ENCODE data around the gene TMEM139. TPM values are rescaled to one million over a fixed set of nuclear protein-coding genes. Genes with fewer than 3 reads are reported as not detected.

TMEM139 gene
- total RNA-seq, 2 donors from 2014 or later, result 18.4 to 27.2 TPM

DNA sequence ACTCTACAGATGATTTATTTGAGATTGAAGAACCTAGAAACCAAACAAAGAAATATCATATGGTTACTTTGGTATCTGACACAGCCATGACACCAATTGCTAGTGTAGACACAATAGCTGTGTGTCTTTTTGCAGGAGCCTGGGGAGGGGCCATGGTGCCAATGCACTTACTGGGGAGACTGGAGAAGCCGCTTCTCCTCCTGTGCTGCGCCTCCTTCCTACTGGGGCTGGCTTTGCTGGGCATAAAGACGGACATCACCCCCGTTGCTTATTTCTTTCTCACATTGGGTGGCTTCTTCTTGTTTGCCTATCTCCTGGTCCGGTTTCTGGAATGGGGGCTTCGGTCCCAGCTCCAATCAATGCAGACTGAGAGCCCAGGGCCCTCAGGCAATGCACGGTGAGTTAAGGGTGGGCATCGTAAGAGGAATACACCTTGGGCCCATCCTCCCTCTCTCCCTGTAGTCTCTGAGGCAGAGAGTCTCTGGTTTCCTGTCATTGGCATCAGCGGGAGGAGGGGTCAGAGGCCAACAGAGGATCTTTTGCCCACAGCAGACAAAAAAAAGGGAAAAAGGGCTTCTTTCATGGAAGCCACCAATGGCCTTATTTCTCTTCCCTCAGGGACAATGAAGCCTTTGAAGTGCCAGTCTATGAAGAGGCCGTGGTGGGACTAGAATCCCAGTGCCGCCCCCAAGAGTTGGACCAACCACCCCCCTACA is 1.2 kb downstream of the TMEM139 start:
- DNase-seq, result no peak

DNA sequence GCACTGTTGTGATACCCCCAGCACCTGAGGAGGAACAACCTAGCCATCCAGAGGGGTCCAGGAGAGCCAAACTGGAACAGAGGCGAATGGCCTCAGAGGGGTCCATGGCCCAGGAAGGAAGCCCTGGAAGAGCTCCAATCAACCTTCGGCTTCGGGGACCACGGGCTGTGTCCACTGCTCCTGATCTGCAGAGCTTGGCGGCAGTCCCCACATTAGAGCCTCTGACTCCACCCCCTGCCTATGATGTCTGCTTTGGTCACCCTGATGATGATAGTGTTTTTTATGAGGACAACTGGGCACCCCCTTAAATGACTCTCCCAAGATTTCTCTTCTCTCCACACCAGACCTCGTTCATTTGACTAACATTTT is 1.7 kb downstream of the TMEM139 start:
- peaks cover 4% of the 10 kb centered on the region for H3K4me1 ChIP-seq
- no peaks in the 10 kb centered on the region for H3K36me3 ChIP-seq
- peak overlapping the region in 1 of 2 donors; percentile 94 for H3K9ac ChIP-seq (ENCODE audit: low read depth in 2 of 2, low read length in 2 of 2)
- intact Hi-C loops (cut with DNase I), result no loop called here
- H3K9me3 ChIP-seq, result no peaks in the 10 kb centered on the region
- no peaks in the 10 kb centered on the region for H3K27me3 ChIP-seq
- no peak overlapping the region for H3K27ac ChIP-seq
- H3K4me3 ChIP-seq, result no peak overlapping the region
- TF ChIP-seq, protein P1, sequence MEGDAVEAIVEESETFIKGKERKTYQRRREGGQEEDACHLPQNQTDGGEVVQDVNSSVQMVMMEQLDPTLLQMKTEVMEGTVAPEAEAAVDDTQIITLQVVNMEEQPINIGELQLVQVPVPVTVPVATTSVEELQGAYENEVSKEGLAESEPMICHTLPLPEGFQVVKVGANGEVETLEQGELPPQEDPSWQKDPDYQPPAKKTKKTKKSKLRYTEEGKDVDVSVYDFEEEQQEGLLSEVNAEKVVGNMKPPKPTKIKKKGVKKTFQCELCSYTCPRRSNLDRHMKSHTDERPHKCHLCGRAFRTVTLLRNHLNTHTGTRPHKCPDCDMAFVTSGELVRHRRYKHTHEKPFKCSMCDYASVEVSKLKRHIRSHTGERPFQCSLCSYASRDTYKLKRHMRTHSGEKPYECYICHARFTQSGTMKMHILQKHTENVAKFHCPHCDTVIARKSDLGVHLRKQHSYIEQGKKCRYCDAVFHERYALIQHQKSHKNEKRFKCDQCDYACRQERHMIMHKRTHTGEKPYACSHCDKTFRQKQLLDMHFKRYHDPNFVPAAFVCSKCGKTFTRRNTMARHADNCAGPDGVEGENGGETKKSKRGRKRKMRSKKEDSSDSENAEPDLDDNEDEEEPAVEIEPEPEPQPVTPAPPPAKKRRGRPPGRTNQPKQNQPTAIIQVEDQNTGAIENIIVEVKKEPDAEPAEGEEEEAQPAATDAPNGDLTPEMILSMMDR (IDR thresholded peaks at IDR 0.05), result no peak
- DNase-seq, result no peak

More for the DNA sequence above, 1.2 kb downstream of the TMEM139 start:
- peak overlapping the region in 1 of 2 donors; percentile 94 for H3K9ac ChIP-seq (ENCODE audit: low read depth in 2 of 2, low read length in 2 of 2)
- H3K36me3 ChIP-seq, result no peaks in the 10 kb centered on the region
- TF ChIP-seq, protein P1 (IDR thresholded peaks at IDR 0.05), result no peak
- no peaks in the 10 kb centered on the region for H3K27me3 ChIP-seq
- H3K9me3 ChIP-seq, result no peaks in the 10 kb centered on the region
- intact Hi-C loops (cut with DNase I), result no loop called here
- H3K27ac ChIP-seq, result peak overlapping the region; percentile 80
- H3K4me3 ChIP-seq, result peak overlapping the region; percentile 5
- peaks cover 4% of the 10 kb centered on the region for H3K4me1 ChIP-seq

DNA sequence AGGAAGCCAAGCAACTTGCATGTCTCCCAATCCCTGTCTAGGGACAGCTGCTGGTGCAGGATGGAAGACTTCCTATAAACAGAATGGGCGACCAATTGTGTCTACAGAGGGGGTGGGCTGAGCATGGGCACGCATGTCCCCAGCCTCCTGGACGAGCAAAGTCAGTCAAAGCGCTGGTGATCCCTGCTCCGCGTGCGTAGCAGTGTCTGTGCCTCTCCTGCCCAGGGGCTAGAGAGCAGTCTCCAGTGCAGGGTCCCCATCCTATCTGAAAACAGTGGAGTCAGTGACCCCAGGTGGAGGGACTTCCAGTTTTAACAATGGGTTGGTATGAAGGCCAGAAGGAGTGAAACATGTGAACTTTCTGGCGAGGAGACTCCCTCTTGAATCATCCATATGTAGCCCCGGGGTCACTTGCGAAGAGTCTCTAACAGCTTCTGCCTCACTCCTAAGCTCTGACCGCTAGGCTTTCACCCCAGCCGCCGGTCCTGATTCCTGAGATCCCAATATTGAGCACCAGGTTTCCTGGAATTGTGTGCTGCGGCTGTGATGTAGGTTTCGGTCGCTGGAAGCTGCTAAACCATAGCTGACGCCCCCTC is 2.7 kb downstream of the TMEM139 start:
- H3K27me3 ChIP-seq, result no peaks in the 10 kb centered on the region
- H3K4me1 ChIP-seq, result peaks cover 4% of the 10 kb centered on the region
- peak overlapping the region in 1 of 2 donors; percentile 53 for H3K9ac ChIP-seq (ENCODE audit: low read depth in 2 of 2, low read length in 2 of 2)
- H3K9me3 ChIP-seq, result no peaks in the 10 kb centered on the region
- no peaks in the 10 kb centered on the region for H3K36me3 ChIP-seq
- no peak for DNase-seq
- peak overlapping the region; percentile 89 for H3K4me3 ChIP-seq
- TF ChIP-seq, protein P1 (IDR thresholded peaks at IDR 0.05), result no peak
- peak overlapping the region; percentile 53 for H3K27ac ChIP-seq
- intact Hi-C loops (cut with DNase I), result no loop called here

DNA sequence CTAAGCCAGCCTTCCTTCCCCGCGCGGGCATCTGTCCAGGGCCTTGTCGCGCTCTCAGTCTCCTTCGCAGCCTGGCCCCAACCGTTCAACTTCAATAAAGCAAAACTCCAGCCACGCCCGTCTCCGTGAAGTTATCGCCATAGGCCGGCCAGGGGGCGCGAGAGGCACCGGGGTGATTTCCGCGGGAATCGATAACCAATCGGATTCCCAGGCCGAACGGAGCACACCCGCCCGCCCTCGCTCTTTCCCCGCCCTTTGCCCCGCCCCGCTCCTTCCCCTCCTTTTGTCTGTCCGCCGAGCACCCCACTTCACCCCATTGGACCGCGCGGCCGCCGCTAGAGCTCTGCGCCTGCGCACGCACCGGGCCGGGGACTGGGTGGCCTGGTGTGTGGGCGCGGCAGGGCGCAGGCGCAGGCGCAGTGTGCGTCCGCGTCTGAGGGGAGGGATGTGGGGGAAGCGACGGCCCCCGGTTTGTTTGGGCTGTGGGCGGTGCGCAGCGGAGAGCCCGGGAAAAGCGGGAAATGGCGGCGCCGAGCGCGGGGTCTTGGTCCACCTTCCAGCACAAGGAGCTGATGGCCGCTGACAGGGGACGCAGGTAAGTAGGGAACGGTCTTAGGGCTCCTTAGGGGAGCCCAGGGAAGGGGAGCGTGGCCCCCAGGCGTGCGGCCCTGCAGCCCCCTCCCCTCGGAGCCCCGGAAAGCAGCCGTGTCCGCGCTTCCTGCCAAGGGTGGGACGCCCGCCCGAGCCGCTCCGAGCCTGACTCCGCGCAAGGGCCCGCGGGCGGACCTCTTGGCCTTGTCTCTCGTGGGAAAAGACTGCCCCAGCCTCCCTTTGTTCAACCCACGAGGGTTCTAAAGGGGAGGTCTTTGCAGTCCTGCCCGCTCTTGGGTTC is 3.4 kb downstream of the TMEM139 start, which contains the start of gene CASP2:
Gene CASP2, plus strand, starts transcription at position 417 of the 892 bp plus-strand sequence. Its CDS starts 105 bp downstream, at position 522.
- intact Hi-C loops (cut with DNase I), result no loop called here
- H3K27ac ChIP-seq, result peak within 1 kb of the TSS; percentile 93
- no peaks in the 10 kb centered on the region for H3K9me3 ChIP-seq
- DNase-seq, result peak; percentile 99
- TF ChIP-seq, protein P1 (IDR thresholded peaks at IDR 0.05), result peak; percentile 35
- H3K36me3 ChIP-seq, result peaks cover 1% of the 10 kb centered on the region
- peak within 1 kb of the TSS; percentile 74 to 79 for H3K9ac ChIP-seq (ENCODE audit: low read depth in 2 of 2, low read length in 2 of 2)
- peaks cover 4% of the 10 kb centered on the region for H3K4me1 ChIP-seq
- H3K27me3 ChIP-seq, result no peaks in the 10 kb centered on the region
- H3K4me3 ChIP-seq, result peak within 1 kb of the TSS; percentile 89

DNA sequence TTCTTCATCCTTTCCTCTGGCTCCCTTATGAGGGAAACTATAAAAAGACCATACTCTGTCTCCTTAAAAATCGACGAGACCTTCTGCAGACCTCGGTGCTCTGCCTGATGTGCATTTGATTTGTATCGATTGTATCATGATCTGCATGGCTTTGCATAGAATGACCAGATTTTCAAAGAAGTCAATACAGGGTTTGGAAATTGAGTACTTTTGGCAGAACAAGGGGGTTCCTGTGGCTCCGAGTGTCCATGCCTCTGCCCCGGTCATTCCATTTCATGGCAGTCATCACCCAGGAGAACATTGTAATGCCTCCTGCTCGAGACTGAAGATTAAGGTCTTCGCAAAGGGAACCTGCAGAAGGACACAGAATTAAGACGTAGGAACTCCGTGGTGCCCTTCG is 4.1 kb downstream of the TMEM139 start:
- no peaks in the 10 kb centered on the region for H3K27me3 ChIP-seq
- peak overlapping the region; percentile 74 to 79 for H3K9ac ChIP-seq (ENCODE audit: low read depth in 2 of 2, low read length in 2 of 2)
- no peaks in the 10 kb centered on the region for H3K9me3 ChIP-seq
- DNase-seq, result no peak
- H3K36me3 ChIP-seq, result peaks cover 5% of the 10 kb centered on the region
- peak overlapping the region; percentile 93 for H3K27ac ChIP-seq
- TF ChIP-seq, protein P1 (IDR thresholded peaks at IDR 0.05), result no peak
- peak overlapping the region; percentile 89 for H3K4me3 ChIP-seq
- H3K4me1 ChIP-seq, result peaks cover 4% of the 10 kb centered on the region
- intact Hi-C loops (cut with DNase I), result no loop called here

Data from colonic mucosa (tissue), 4 donors.